Effector memory CD4-positive, alpha-beta T cell (primary cell): ENCODE data around the gene SYVN1.

Source experiments
- DNase-seq, 3 donors: peaks; one replicate each; pipeline ENCODE4 v3.0.0-alpha.2; 2020
- H3K27ac ChIP-seq: 2 replicates; pipeline ENCODE4 v1.7.0; 2013; ENCODE audit warnings: mild to moderate bottlenecking, low read length, moderate library complexity; ENCODE audit not compliant: insufficient read depth, poor library complexity, severe bottlenecking
- H3K27me3 ChIP-seq: replicated peaks from 2 replicates; pipeline ENCODE4 v1.7.0; 2013; ENCODE audit warnings: mild to moderate bottlenecking, low read length; ENCODE audit not compliant: insufficient read depth, control insufficient read depth, poor library complexity, severe bottlenecking
- H3K36me3 ChIP-seq: 2 replicates; pipeline ENCODE4 v1.7.0; 2013; ENCODE audit warnings: mild to moderate bottlenecking, low read length, moderate library complexity; ENCODE audit not compliant: control insufficient read depth, insufficient read depth
- H3K4me1 ChIP-seq: 2 replicates; pipeline ENCODE4 v1.7.0; 2013; ENCODE audit warnings: low read length, mild to moderate bottlenecking; ENCODE audit not compliant: control insufficient read depth, insufficient read depth, poor library complexity, severe bottlenecking
- H3K4me3 ChIP-seq: 2 replicates; pipeline ENCODE4 v1.7.0; 2013; ENCODE audit warnings: low read length, low read depth, mild to moderate bottlenecking; ENCODE audit not compliant: insufficient read depth, poor library complexity, severe bottlenecking
- H3K9me3 ChIP-seq: 2 replicates; pipeline ENCODE4 v1.7.0; 2013; ENCODE audit warnings: mild to moderate bottlenecking, low read length, moderate library complexity; ENCODE audit not compliant: control insufficient read depth

Gene SYVN1

GRCh38 chr11:65169164-65169641 is 34.9 kb upstream of the SYVN1 start:
- Histone ChIP-seq H3K4me1 (no peaks in the 10 kb centered on the region), H3K27me3 (no peaks in the 10 kb centered on the region), H3K27ac (no peak overlapping the region), H3K9me3 (no peaks in the 10 kb centered on the region), H3K36me3 (no peaks in the 10 kb centered on the region), H3K4me3 (no peak overlapping the region)
- DNase-seq: no peak

GRCh38 chr11:65167656-65168055 is 33.3 kb upstream of the SYVN1 start:
- Histone ChIP-seq H3K36me3 (no peaks in the 10 kb centered on the region), H3K27me3 (no peaks in the 10 kb centered on the region), H3K4me3 (no peak overlapping the region), H3K27ac (no peak overlapping the region), H3K4me1 (no peaks in the 10 kb centered on the region), H3K9me3 (no peaks in the 10 kb centered on the region)
- no peak for DNase-seq

- Histone ChIP-seq H3K4me1 (no peaks in the 10 kb centered on the region), H3K4me3 (no peak overlapping the region), H3K27ac (no peak overlapping the region), H3K36me3 (no peaks in the 10 kb centered on the region), H3K27me3 (no peaks in the 10 kb centered on the region), H3K9me3 (no peaks in the 10 kb centered on the region)
- no peak for DNase-seq
Observed at GRCh38 chr11:65166893-65167292, 32.6 kb upstream of the SYVN1 start.

GRCh38 chr11:65165410-65166317 is 31.3 kb upstream of the SYVN1 start:
- Histone ChIP-seq H3K27ac (no peak overlapping the region), H3K9me3 (no peaks in the 10 kb centered on the region), H3K4me1 (no peaks in the 10 kb centered on the region), H3K4me3 (no peak overlapping the region), H3K36me3 (no peaks in the 10 kb centered on the region), H3K27me3 (no peaks in the 10 kb centered on the region)
- no peak for DNase-seq

- no peak overlapping the region for H3K4me3 ChIP-seq
- H3K27me3 ChIP-seq: no peaks in the 10 kb centered on the region
- no peak for DNase-seq
- H3K4me1 ChIP-seq: no peaks in the 10 kb centered on the region
- no peak overlapping the region for H3K27ac ChIP-seq
- H3K9me3 ChIP-seq: no peaks in the 10 kb centered on the region
- H3K36me3 ChIP-seq: no peaks in the 10 kb centered on the region
Observed at GRCh38 chr11:65163684-65164083, 29.4 kb upstream of the SYVN1 start.

- H3K27ac ChIP-seq: no peak overlapping the region
- H3K4me1 ChIP-seq: no peaks in the 10 kb centered on the region
- no peak overlapping the region for H3K4me3 ChIP-seq
- H3K36me3 ChIP-seq: no peaks in the 10 kb centered on the region
- no peaks in the 10 kb centered on the region for H3K9me3 ChIP-seq
- no peaks in the 10 kb centered on the region for H3K27me3 ChIP-seq
- DNase-seq: no peak
Observed at GRCh38 chr11:65160643-65161042, 26.3 kb upstream of the SYVN1 start.

GRCh38 chr11:65159012-65159411 is 24.7 kb upstream of the SYVN1 start:
- Histone ChIP-seq H3K27ac (no peak overlapping the region), H3K9me3 (no peaks in the 10 kb centered on the region), H3K4me1 (no peaks in the 10 kb centered on the region), H3K36me3 (no peaks in the 10 kb centered on the region), H3K27me3 (no peaks in the 10 kb centered on the region), H3K4me3 (no peak overlapping the region)
- no peak for DNase-seq

- Histone ChIP-seq H3K4me3 (no peak overlapping the region), H3K27ac (no peak overlapping the region), H3K9me3 (no peaks in the 10 kb centered on the region), H3K4me1 (no peaks in the 10 kb centered on the region), H3K27me3 (no peaks in the 10 kb centered on the region), H3K36me3 (no peaks in the 10 kb centered on the region)
- DNase-seq: no peak
Observed at GRCh38 chr11:65157336-65157735, 23.0 kb upstream of the SYVN1 start.

- H3K36me3 ChIP-seq: no peaks in the 10 kb centered on the region
- no peaks in the 10 kb centered on the region for H3K9me3 ChIP-seq
- no peak for DNase-seq
- H3K4me3 ChIP-seq: no peak overlapping the region
- H3K27me3 ChIP-seq: no peaks in the 10 kb centered on the region
- H3K4me1 ChIP-seq: no peaks in the 10 kb centered on the region
- no peak overlapping the region for H3K27ac ChIP-seq
Observed at GRCh38 chr11:65156926-65157325, 22.6 kb upstream of the SYVN1 start.

GRCh38 chr11:65156256-65156655 is 21.9 kb upstream of the SYVN1 start:
- Histone ChIP-seq H3K36me3 (no peaks in the 10 kb centered on the region), H3K4me1 (no peaks in the 10 kb centered on the region), H3K4me3 (no peak overlapping the region), H3K9me3 (no peaks in the 10 kb centered on the region), H3K27me3 (no peaks in the 10 kb centered on the region), H3K27ac (no peak overlapping the region)
- DNase-seq: no peak
